COLO668 (cell line): Measurements from ENCODE around the gene DNAH5.

Experiments
- DNase-seq: peaks from one replicate; lab custom pipeline; 2025; ENCODE audit not compliant: unreplicated experiment; lab: John Stamatoyannopoulos, UW

Gene DNAH5

DNA sequence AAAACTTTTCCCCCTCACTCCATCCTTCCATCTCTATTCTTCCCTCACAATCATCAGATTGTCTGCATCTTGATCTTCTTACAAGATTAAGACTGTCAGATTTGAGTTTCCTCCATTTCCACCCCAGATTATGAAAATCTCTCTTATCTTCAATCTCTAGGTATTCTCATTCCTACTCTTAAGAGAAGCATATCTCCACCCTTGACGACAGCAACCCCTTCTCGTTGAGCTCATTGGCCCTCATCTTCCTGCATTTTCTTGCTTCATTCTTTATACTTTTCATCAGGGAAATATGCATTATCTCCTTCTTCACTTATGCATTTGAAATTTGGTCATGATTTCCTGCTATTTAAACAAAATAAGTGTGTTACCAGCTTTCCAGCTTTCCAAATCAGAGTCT is 301.3 kb downstream of the DNAH5 start:
- DNase-seq = no peak
